HG03439 (cell line): ENCODE data around the gene SUPT6H.
"Not testable (repeated sequence)": the region's sequence is repeated elsewhere in the genome, so short reads cannot be mapped to it uniquely, and the experiment has no call there.

ENCODE experiments used
- ATAC-seq: cut with Tn5 transposase; IDR thresholded peaks from one replicate; pipeline ENCODE4 v1.9.1; 2021; ENCODE audit warnings: mild to moderate bottlenecking, moderate library complexity; ENCODE audit not compliant: unreplicated experiment

SUPT6H gene

GRCh38 chr17:28717578-28718332 lies 55.8 kb downstream of the SUPT6H start, which contains the start of gene RAB34:
Gene RAB34 (minus strand): TSS chr17:28717868. CDS start chr17:28717266, 602 bp downstream.
- ATAC-seq = no peak

GRCh38 chr17:28718333-28719020 lies 56.5 kb downstream of the SUPT6H start:
- no peak for ATAC-seq

GRCh38 chr17:28719021-28719433 lies 57.0 kb downstream of the SUPT6H start:
- ATAC-seq = no peak

GRCh38 chr17:28720247-28720996 lies 58.4 kb downstream of the SUPT6H start:
- ATAC-seq = no peak

GRCh38 chr17:28720997-28721329 lies 59.0 kb downstream of the SUPT6H start:
- not testable (repeated sequence) for ATAC-seq

GRCh38 chr17:28722417-28723158 lies 60.6 kb downstream of the SUPT6H start:
- no peak for ATAC-seq

- no peak for ATAC-seq
Observed at GRCh38 chr17:28723159-28723835, 61.3 kb downstream of the SUPT6H start.

- not testable (repeated sequence) for ATAC-seq
Observed at GRCh38 chr17:28723836-28724499, 62.0 kb downstream of the SUPT6H start.

- ATAC-seq = no peak
Observed at GRCh38 chr17:28724500-28725165, 62.6 kb downstream of the SUPT6H start.

GRCh38 chr17:28725166-28725659 lies 63.2 kb downstream of the SUPT6H start:
- ATAC-seq = no peak

- peak; percentile 6 for ATAC-seq
Observed at GRCh38 chr17:28725660-28726225, 63.7 kb downstream of the SUPT6H start.

- peak; percentile 9 for ATAC-seq
Observed at GRCh38 chr17:28726226-28726626, 64.2 kb downstream of the SUPT6H start, which contains the start of gene TLCD1. Gene TLCD1 (minus strand): TSS chr17:28726233. CDS start chr17:28726097, 136 bp downstream.

- peak; percentile 46 for ATAC-seq
Observed at GRCh38 chr17:28726627-28727491, 64.9 kb downstream of the SUPT6H start.

- ATAC-seq = peak; percentile 43
Observed at GRCh38 chr17:28728364-28729200, 66.6 kb downstream of the SUPT6H start, which contains the start of gene NEK8. Gene NEK8 (plus strand): TSS chr17:28728788. CDS start chr17:28728814, 26 bp downstream.

- ATAC-seq = no peak
Observed at GRCh38 chr17:28729950-28730330, 67.9 kb downstream of the SUPT6H start.

- ATAC-seq = no peak
Observed at GRCh38 chr17:28733346-28733745, 71.3 kb downstream of the SUPT6H start.
